ENCODE measurements around the gene FAM229B.

The FAM229B gene

GRCh38 chr6:112144145-112144926, 56.9 kb downstream of the FAM229B start:
- DNase-seq = peak; percentile 26

GRCh38 chr6:112145080-112145573, 57.7 kb downstream of the FAM229B start:
- no peak for DNase-seq

- no peak for DNase-seq
These were observed 60.7 kb downstream of the FAM229B start for GRCh38 chr6:112148103-112148502.

GRCh38 chr6:112149236-112149635, 61.8 kb downstream of the FAM229B start:
- peak; percentile 14 for DNase-seq

DNA sequence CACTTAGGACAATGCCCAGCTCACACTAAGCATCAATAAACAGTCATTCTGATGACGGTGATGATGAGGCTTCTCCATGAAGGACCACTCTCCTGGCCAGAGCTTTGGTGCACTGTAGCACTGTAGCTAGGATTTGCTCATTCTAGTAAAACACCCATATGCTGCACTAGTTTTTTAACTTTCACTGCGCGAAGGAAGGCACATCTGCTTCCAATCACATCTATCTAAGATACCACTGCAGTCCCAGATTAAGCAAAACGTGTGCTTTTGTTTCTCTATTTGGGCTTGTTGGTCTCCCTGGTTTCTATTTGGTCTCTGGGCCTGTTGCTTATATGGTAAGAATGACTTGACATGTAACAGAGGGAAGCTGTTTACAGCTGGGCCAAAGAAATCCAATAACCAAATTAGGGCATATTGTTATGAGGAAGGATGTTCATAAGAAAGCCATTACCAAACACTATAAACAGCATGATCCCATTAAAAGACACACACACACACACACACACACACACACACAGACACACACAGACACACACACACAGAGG, 62.4 kb downstream of the FAM229B start:
- DNase-seq = peak; percentile 70

DNA sequence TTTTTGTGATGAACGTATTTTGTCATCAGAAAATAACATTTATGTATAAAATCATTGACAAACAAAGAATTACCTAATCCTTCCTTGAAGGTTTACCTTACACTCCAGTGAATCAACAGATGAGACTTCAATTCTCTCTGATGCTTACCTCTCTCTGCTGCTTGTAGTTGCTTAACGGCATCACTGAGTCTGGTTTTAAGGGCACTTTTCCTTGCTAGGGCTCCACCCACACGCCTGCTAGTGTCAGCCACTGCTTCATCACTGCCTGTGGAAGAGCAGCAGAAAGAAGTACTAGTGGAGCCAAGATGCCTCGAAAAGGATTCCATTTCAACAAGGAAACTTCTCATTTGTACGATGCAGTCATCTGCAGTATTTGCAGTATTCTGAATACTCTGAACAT, 63.0 kb downstream of the FAM229B start:
- peak; percentile 27 for DNase-seq

All from eye (tissue), 1 donor.